ENCODE data around the gene AHRR.
"Not testable (repeated sequence)": the region's sequence is repeated elsewhere in the genome, so short reads cannot be mapped to it uniquely, and the experiment has no call there.

AHRR gene

GRCh38 chr5:383066-383465 is 61.6 kb downstream of the AHRR start:
- H3K9ac ChIP-seq: no peak overlapping the region
- H3K4me2 ChIP-seq (ENCODE audit: low read length): no peak overlapping the region
- H3K4me3 ChIP-seq (ENCODE audit: low read depth, low read length): no peak overlapping the region
- no peak for TF ChIP-seq CTCF (IDR thresholded peaks at IDR 0.05)
- no peaks in the 10 kb centered on the region for H3K79me2 ChIP-seq
- no peak overlapping the region for H2AFZ ChIP-seq
- no peak overlapping the region for H3K27ac ChIP-seq
- no peaks in the 10 kb centered on the region for H3K36me3 ChIP-seq (ENCODE audit: control insufficient read depth, insufficient read depth, low read length)
- H3K9me3 ChIP-seq (ENCODE audit: control insufficient read depth, low read length): no peaks in the 10 kb centered on the region
- H3K4me1 ChIP-seq: no peaks in the 10 kb centered on the region
- H3K27me3 ChIP-seq (ENCODE audit: control insufficient read depth, insufficient read depth, low read length): no peaks in the 10 kb centered on the region

- no peaks in the 10 kb centered on the region for H3K27me3 ChIP-seq (ENCODE audit: control insufficient read depth, insufficient read depth, low read length)
- no peaks in the 10 kb centered on the region for H3K79me2 ChIP-seq
- H3K4me2 ChIP-seq (ENCODE audit: low read length): no peak overlapping the region
- TF ChIP-seq CTCF (IDR thresholded peaks at IDR 0.05): no peak
- H2AFZ ChIP-seq: no peak overlapping the region
- H3K36me3 ChIP-seq (ENCODE audit: control insufficient read depth, insufficient read depth, low read length): no peaks in the 10 kb centered on the region
- H3K4me1 ChIP-seq: no peaks in the 10 kb centered on the region
- no peak overlapping the region for H3K9ac ChIP-seq
- no peak overlapping the region for H3K27ac ChIP-seq
- H3K4me3 ChIP-seq (ENCODE audit: low read depth, low read length): no peak overlapping the region
- H3K9me3 ChIP-seq (ENCODE audit: control insufficient read depth, low read length): no peaks in the 10 kb centered on the region
Observed at GRCh38 chr5:383621-384020, 62.1 kb downstream of the AHRR start.

- H3K27ac ChIP-seq; H3K9ac ChIP-seq; H3K4me3 ChIP-seq (ENCODE audit: low read depth, low read length); H3K79me2 ChIP-seq; H3K27me3 ChIP-seq (ENCODE audit: control insufficient read depth, insufficient read depth, low read length); H2AFZ ChIP-seq; H3K36me3 ChIP-seq (ENCODE audit: control insufficient read depth, insufficient read depth, low read length); H3K9me3 ChIP-seq (ENCODE audit: control insufficient read depth, low read length); H3K4me2 ChIP-seq (ENCODE audit: low read length); H3K4me1 ChIP-seq: not testable (repeated sequence)
Observed at GRCh38 chr5:384576-384975, 63.1 kb downstream of the AHRR start.

GRCh38 chr5:385321-385720 is 63.8 kb downstream of the AHRR start:
- TF ChIP-seq CTCF (IDR thresholded peaks at IDR 0.05): no peak
- H3K27ac ChIP-seq: no peak overlapping the region
- no peaks in the 10 kb centered on the region for H3K36me3 ChIP-seq (ENCODE audit: control insufficient read depth, insufficient read depth, low read length)
- H3K4me2 ChIP-seq (ENCODE audit: low read length): no peak overlapping the region
- H3K4me3 ChIP-seq (ENCODE audit: low read depth, low read length): no peak overlapping the region
- H3K27me3 ChIP-seq (ENCODE audit: control insufficient read depth, insufficient read depth, low read length): no peaks in the 10 kb centered on the region
- H2AFZ ChIP-seq: no peak overlapping the region
- H3K79me2 ChIP-seq: no peaks in the 10 kb centered on the region
- H3K4me1 ChIP-seq: no peaks in the 10 kb centered on the region
- H3K9me3 ChIP-seq (ENCODE audit: control insufficient read depth, low read length): no peaks in the 10 kb centered on the region
- no peak overlapping the region for H3K9ac ChIP-seq

GRCh38 chr5:386432-387341 is 65.2 kb downstream of the AHRR start:
- Histone ChIP-seq H3K9me3 (ENCODE audit: control insufficient read depth, low read length) (no peaks in the 10 kb centered on the region), H3K27ac (no peak overlapping the region), H3K9ac (no peak overlapping the region), H2AFZ (no peak overlapping the region), H3K79me2 (no peaks in the 10 kb centered on the region), H3K4me3 (ENCODE audit: low read depth, low read length) (no peak overlapping the region), H3K36me3 (ENCODE audit: control insufficient read depth, insufficient read depth, low read length) (no peaks in the 10 kb centered on the region), H3K4me2 (ENCODE audit: low read length) (no peak overlapping the region), H3K27me3 (ENCODE audit: control insufficient read depth, insufficient read depth, low read length) (no peaks in the 10 kb centered on the region), H3K4me1 (no peaks in the 10 kb centered on the region)
- no peak for TF ChIP-seq CTCF (IDR thresholded peaks at IDR 0.05)
